CD4-positive, alpha-beta T cell treated with Interleukin-2 at 100 ng/mL for 4 hours (primary cell): ENCODE data around the gene ZNF366.
"Not testable (repeated sequence)": the region's sequence is repeated elsewhere in the genome, so short reads cannot be mapped to it uniquely, and the experiment has no call there.

Experiments
- DNase-seq: peaks from one replicate; pipeline ENCODE4 v3.0.0-alpha.2; 2020; ENCODE audit warnings: low spot score

The ZNF366 gene

DNA sequence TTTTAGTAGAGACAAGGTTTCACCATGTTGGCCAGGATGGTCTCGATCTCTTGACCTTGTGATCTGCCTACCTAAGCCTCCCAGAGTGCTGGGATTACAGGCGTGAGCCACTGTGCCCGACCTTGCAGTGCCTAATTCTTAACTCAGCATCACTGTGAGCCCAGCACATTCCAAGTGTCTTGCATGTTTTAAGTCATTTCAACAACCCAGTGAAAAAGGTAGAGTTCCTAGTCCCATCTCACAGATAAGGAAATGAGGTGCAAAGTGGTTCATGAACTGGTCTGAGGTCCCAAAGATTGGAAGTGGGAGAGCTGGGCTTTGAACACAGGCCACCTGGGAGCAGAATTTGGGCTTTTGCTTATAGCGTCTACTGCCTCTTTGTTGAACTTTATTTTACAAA lies 68.0 kb downstream of the ZNF366 start:
- no peak for DNase-seq

DNA sequence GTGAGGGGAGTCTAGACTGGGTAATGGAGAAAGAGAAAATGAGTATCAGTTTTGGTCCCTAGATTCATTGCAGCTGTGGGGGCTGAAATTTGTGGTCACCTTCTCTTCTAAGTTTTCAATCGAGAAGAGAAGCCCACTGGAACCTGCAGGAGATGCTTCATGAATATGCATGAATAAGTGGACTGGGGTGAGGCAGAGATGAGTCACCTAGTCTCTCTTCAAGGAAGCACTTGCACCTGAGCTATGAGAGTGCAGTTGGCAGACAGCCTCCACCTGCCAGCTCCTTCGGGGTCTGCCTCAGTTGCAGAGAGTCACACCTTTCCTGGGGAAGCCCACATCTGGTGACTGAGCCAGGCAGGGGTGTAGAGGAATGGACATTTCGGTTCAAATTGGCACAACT lies 69.1 kb downstream of the ZNF366 start:
- DNase-seq: no peak

DNA sequence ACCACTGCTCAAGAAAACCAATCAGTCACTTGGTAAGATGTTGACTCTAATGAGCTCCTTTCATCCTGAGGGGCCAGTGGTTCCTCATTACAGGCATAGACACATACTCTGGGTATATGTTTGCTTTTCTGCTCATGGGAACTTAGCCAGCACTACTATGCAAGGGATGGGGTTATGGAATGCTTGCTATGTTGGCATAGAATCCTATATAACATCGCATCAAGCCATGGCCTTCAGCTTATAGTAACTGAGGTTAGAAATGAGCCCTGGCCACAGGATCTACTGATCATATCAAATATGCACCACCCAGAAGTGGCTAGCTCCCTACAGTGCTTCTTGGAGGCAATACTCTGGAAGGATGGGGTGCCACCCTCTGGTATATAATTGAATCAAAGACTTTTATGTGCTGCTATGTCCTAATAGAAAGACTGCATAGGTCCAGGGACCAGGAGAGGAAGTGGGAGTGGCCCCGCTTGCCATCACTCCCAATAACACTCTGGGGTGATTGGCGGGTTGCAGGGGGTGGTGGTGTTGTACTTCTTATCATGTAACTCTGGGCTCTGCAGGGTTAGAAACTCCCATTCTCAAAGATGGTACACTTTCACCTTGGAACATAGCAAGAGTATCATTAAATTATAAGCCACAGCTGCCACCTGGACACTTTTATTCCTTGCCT lies 70.3 kb downstream of the ZNF366 start:
- DNase-seq: no peak

DNA sequence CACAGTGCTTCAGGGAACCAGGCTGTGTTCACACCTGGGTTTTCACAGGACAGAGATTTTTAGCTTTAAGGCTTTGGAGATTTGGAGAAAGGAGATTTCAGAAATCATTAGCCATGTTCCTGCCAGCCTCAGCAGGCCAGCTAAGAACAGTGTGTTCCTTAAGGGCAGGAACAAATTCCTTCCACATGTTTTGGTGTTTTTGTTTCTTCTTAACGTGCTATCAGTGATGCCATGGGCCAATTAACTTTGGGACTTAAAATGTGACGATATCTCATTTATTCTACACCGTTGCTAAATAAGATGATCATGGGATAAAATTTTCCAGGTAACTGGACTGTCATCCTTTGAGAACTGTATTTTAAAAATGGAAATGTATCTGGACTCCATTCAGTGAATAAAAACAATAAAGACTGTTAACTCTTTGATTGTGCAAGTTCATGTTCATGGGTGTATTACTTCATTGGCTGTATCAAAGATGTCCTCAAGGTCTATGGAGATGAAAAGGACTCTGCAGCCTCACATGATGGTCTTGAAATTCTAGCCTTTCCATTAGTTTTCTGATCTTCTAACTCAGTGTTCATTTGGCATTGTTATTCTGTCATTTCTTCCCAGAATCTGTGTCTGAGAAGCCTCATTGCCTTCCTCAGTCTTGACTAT lies 72.3 kb downstream of the ZNF366 start:
- no peak for DNase-seq

DNA sequence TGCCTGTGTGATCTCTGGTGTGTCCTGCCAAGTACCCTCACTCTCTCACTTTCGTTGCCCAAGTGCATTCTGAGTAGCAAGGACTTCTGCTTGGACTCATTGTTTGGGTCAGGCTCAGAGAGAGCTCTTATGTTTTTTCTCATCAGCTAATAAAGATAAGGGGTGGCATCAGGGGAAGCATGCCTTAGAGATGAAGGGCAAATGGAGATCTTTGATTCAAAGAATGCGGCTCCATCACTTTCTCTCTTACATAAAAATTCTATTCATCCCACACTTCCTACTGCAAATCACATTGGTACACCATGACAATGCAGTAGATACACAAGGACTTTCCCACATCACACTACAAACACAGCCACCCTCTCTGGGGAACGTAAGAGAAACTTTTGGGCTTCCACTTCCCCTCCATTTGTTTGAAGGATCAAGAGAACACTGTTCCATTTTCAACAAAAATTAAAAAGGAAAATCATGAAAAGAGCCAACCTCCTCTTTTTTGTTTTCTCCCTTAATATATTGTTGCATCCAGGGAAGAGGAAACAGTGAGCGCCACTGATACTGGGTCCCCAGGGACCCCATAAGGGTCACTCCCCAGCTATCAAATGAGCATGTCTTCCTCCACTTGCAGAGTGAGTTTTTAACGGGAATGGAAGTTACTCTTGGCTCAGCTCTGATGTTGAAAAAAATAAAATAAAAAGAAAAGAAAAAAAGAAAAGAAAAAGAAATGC lies 73.0 kb downstream of the ZNF366 start:
- DNase-seq: no peak

DNA sequence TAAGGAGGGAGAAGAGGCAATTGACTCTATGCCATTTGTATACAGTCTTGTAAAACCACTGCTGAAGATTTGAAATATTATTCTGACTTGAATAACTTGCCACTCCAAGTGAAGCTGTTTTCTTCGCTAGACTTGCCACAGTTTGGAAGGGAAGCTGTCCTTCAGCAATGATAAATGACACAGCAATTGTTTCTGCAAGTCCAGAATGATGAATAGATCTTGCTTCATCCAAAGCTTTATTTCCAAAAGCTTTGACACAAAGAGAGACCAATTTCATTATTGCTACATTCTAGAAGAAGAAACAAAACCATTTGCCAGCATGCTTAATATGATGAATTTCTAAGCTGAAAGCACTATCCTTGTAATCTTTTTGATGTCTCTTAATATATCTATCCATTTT lies 73.7 kb downstream of the ZNF366 start:
- DNase-seq: no peak

DNA sequence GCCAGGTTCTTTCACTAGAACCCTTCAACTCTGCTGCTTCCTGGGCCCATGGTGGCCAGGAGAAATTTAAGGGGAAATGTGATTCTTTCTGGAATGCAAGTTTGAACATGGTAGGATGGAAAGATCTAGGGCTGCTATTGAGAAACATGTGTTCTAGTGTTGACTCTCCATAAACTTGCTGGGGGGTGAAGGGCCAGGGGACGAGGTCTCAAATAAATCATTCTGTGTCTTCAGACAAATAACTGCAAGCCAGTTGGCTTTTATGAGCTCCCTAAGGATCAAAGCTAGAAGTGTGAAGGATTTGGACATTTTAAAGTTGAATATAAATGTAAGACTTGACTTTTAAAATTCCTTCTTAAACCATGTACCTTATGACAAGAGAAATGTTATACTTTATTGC lies 78.5 kb downstream of the ZNF366 start:
- DNase-seq: no peak

DNA sequence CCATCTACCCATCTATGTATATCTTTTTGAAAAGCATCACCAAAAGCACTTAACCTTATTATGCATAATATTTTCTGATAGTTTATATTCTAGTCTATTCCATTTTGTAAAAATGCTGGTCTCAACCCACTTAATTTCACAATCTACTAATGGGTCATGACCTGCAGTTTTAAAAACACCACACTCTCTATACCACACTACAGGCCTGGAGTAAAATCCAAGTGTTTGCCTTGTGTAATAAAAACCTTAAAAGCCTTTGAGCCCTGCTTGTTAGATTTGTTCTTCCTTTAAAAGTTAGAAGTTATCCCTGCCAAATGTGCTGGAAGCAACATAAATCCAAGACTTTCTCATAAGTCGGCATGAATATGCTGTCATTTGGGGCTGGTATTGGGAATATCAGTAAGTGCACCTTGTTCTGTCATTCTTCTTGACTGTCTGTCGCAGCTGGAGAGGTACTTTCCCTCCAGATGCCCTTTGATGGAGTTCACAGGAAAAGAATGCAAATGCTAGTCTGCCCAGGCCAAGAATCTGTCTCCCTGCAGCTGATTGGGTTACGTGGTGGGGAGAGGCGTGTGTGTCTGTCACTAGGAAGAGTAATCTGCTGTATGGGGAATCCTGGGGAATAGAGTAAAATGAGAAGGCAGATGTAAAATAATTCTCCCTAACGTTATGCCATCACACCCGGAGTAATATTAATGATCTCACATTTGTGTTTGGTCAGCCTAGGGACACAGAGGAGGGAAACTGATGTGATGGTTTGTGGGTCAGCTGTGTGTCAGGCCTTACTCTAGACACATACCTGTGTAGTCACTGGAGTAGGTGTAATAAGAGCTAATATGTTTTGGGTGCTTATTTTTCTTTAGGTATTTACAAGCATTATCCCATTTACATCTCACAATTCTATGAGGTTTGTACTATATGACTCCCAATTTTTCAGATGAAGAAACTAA lies 79.4 kb downstream of the ZNF366 start:
- no peak for DNase-seq

DNA sequence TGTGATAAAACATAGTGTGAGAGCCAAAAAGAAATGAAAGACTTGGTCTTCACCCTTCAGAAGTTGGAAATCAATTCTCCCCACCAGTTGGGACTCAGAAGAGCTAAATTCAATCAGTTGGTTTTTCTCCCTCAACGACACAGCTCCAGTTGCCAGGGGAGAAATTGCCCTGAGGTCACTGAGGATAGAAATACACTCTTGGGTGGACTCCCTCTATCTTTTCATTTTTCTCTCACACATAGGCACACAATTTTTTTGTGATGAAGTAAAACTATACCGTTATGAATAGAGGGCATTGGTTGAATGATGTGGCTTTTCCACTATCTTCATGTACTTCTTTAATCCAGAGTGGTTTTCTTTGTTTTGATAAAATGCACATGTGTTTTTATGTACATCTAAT lies 80.2 kb downstream of the ZNF366 start:
- DNase-seq: no peak

DNA sequence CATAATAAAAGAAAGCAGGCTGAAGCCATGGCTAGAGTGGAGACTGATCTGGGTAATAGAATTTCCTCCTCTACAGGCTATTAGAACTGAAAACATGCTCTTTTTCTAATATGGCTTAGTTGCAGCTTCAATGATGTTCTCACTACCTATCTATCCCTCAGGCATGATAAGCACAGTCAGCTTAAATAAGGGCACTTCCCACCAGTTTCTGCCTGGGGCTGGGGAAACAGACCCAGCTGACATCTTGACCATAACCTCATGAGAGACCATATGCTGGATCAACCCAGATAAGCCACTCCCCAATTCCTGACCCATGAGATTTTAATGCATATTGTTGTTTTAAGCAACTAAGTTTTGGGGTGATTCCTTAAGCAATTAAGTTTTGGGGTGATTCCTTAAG lies 81.2 kb downstream of the ZNF366 start:
- DNase-seq: no peak

DNA sequence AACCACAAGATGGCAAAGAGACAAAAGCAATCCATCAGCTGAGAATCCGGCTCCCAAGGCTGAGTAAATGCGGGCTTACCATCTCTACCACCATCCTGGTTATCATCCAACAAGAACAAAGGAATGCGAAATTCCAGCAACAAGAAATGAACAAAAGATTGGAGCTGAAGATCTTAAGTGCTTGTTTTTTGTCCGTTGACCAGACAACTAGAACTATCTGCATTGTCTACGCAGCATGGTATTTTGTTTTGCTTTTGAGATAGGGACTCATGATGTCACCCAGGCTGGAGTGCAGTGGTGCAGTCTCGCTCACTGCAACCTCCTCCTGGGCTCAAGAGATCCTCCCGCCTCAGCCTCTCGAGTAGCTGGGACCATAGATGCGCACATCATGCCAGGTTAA lies 88.9 kb downstream of the ZNF366 start:
- DNase-seq: no peak

DNA sequence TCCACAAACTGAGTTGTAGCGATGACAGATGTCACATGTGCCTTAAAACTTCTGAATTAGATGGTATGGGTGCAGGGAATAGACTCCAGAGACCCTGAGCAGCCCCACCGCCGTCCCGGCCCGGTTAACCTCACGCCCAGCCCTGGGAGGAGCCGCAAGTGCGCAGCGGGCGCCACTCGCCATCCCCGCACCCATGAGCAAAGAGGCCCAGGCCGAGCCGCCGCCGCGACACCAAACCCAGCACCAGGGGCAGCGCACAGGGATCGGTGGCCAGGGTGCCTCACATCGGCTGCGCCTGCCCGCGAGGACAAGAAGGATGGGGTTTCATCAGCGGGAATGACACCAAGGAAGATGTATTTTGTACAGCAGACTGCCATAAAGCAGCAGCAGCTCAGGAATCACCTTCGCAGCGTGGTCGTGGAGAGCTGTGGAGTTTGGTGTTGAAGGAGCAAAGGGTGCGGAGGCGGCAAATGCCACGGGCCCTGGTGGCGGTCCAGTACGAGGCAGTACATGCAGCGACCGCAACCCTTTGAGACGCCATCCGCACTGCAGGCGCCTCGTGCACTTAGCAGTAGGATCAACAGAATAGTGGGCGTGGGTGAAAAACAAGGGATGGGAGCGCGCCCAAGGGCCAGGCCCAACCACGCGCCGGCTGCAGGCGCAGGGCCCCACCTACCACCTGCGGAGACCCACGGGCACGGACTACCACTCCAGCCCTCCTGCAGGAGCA lies 89.7 kb downstream of the ZNF366 start:
- DNase-seq: no peak

DNA sequence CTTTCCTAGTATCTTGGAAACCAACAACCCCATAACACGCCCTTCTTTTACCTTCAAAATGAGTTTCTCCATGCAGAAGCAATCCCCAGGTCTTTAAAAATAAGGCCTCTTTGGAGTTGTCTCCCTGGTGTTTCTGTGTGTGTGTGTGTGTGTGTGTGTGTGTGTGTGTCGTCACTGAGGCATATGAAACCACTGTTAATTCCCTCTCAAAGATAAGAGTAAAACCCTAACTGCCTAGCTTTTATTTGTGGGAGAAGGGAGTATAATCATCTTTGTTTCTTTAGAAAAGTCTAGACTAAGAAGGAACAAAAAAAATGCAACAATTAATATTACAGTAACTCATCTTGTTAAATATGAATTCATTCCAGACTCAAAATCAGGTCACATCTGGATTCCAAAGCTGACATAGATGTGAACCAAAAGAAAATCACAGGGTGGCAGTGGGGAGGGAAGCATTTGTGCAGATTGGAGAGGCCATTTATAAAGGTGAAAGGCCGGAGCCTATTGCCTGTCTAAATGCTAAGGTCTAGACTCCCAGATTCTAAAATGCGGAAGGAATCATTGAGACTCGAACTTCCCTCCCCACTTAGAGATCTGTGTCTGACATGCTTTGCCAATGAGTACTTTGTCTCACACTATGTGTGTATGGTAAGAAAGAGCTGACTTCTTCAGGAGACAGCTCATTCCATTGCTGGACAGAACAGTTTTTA lies 91.4 kb downstream of the ZNF366 start:
- no peak for DNase-seq

DNA sequence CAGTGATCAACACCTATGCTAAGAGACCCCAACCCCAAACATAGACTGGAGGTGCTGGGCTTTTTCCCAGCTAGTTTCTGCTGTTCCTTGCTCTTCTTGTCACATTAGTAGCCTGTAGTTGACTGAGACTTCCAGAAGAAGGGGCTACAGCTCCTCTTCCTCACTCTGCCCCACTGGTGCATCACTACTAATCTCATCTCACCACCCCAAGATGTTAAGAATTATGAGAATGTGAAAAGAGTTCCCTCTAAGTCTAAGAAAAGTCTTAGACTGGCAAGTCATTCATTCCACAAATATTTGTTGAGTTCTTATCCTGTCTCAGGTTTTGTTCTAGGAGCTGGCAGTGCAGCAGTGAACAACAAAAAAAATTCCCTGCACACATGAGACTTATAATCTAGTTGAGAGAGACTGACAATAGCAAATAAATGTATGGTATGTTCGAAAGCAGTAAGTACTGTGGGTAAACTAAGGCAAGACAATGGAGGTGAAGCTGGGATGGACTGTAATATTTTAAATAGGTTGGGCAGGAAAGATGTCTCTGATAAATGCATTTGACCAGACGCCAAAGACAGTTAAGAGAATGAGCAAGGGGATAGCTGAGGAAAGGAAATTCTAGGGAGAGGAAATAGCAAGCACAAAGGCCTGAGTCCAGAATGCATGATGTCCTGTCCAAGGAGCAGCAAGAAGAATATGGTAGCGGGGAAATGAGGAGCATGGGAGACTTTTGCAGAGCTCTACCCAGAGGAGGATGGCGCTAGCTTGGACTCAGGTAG lies 94.7 kb downstream of the ZNF366 start:
- DNase-seq: no peak

DNA sequence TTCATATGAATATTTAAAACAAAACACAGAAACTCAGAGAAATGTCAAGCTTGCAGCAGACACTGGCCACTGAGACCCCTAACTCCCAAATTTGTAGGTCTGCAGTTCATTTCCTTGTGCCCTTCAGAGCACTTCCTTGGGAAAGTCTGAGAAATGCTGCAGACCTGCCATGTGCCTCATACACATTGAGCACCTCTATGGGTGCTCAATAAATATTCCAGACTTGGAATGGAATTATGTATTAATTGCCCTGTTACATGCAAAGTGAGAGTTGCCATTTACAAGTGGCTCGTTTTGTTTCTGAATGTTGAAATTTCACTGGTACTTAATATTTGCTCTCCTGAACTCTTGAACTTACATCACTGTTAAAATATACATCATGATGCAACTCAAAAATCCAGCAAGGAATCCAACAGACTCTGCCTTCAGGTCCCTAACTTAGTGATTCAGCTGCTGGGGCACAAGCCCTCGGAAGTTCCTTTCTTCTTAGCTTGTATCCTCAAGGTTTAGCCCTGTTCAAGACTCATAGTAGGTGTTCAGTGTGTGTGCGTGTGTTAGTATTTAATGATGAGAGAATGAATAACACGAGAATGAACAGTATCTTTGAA lies 96.4 kb downstream of the ZNF366 start:
- no peak for DNase-seq

DNA sequence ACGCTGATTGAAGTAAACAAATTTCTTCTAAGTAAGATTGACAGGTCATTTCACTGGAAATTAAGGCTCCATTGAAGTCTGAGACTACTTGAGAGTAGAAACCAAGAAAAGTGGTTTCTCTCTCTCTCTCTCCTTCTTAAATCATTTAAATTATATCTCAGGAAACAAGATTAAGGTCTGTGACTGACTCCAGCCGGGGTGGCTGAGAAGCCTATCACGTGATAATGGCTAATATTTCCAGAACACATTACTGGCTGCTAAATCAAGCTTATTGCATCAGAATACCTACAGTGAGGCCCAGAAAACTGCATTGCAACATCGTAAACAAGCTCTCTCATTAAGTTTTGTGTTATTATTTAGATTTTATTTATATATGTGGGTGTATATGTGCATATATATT lies 98.6 kb downstream of the ZNF366 start:
- no peak for DNase-seq

DNA sequence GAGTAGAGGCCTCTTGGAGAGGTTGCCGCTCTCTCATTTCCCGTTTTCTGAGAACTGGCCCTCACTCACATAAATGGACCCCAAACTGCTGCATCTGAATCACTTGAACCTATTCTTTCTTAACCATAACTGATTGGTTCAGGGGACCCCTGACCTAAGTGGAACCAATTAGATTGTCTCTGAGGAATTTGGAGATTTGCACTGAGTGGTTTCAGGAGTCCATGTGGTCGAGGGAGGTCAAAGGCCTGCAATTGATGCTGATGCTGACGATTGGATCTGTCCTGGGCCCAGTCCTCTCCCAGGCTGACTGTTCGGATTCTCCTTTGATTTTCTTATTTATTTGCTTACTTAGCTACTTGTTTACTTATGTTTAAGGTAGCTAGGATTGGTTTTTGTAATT lies 99.1 kb downstream of the ZNF366 start:
- no peak for DNase-seq

DNA sequence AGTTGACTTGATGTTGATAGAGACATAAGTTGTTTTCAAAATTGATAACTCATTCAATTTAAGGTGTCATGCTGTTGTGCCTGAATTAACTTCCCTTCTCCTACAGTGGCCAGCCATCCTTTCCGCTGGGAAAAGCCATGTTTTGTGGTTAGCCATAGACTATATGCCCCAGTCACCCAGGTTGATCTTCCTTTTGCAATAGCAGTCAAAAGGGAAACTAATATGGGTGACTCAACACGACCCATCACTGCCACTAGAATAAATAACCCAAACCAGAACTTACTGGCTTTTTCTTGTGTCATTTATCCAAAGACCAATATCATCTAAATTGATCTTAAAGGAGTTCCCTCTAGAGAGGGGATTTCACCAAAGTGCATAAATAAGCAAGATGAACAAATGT lies 99.7 kb downstream of the ZNF366 start:
- no peak for DNase-seq

DNA sequence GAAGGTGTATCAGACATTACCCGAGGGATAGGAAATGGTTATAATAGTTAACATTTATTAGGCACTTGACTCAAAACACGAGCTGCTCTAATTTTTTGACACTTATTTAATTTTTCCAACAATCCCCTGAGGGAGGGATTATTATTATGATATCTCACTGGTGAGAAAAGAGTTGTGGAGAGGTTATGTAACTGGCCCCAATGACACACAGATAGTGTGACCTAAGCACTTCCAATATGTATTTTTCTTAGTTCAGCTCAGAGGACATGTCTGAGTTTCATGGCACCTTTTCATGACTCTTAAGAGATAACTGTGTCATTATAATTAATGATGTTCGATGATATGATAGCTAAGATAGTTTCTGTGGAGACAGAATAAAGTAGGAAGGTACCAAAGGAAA lies 100.1 kb downstream of the ZNF366 start:
- DNase-seq: no peak

DNA sequence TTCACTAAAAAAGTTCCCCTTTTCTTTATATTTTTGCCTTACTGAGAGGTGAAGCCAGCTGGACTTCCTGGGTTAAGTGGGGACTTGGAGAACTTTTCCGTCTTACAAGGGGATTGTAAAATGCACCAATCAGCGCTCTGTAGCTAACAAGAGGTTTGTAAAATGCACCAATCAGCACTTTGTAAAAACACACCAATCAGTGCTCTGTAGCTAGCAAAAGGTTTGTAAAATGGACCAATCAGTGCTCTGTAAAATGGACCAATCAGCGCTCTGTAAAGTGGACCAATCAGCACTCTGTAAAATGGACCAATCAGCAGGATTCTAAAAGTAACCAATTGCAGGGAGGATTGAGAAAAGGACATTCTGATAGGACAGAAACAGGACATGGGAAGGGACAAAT lies 102.4 kb downstream of the ZNF366 start:
- not testable (repeated sequence) for DNase-seq
